OCI-LY1 (cell line): Measurements from ENCODE around the gene TCF23.

Source experiments
- H2AFZ ChIP-seq: fragments of 200-600 bp; sonication (generic), shearing (Covaris generic); 2 replicates; pipeline ENCODE4 v1.6.0; 2014; ENCODE audit warnings: antibody characterized with exemption, mild to moderate bottlenecking, low read length
- H3F3A ChIP-seq: fragments of 200-600 bp; sonication (generic), shearing (Covaris generic); 2 replicates; pipeline ENCODE4 v1.6.0; 2014; ENCODE audit warnings: mild to moderate bottlenecking, antibody characterized with exemption, low read length, moderate library complexity; ENCODE audit not compliant: insufficient read depth
- H3K27ac ChIP-seq: fragments of 200-600 bp; sonication (generic); 2 replicates; pipeline ENCODE4 v1.5.1; 2014; ENCODE audit warnings: low read length, mixed run types, mild to moderate bottlenecking, low read depth; ENCODE audit not compliant: poor library complexity, severe bottlenecking
- H3K27me3 ChIP-seq: fragments of 200-600 bp; sonication (generic); 2 replicates; pipeline ENCODE4 v1.6.0; 2014; ENCODE audit warnings: antibody characterized with exemption, mild to moderate bottlenecking, low read length, moderate library complexity; ENCODE audit not compliant: insufficient read depth
- H3K36me3 ChIP-seq: fragments of 200-600 bp; sonication (generic); 2 replicates; pipeline ENCODE4 v1.6.1; 2014; ENCODE audit warnings: mild to moderate bottlenecking, antibody characterized with exemption, low read length, moderate library complexity, mixed read lengths; ENCODE audit not compliant: insufficient read depth
- H3K4me1 ChIP-seq: fragments of 200-600 bp; sonication (generic); 2 replicates; pipeline ENCODE4 v1.5.1; 2014; ENCODE audit warnings: mild to moderate bottlenecking, low read length, moderate library complexity; ENCODE audit not compliant: insufficient read depth, severe bottlenecking
- H3K4me2 ChIP-seq: fragments of 200-600 bp; sonication (generic), shearing (Covaris generic); 2 replicates; pipeline ENCODE4 v1.6.1; 2014; ENCODE audit warnings: low read length
- H3K4me3 ChIP-seq: fragments of 200-600 bp; sonication (generic); 2 replicates; pipeline ENCODE4 v1.5.1; 2014; ENCODE audit warnings: low read length, low read depth, mild to moderate bottlenecking, mixed read lengths; ENCODE audit not compliant: poor library complexity, severe bottlenecking
- H3K79me2 ChIP-seq: fragments of 200-600 bp; shearing (Covaris generic); 2 replicates; pipeline ENCODE4 v1.6.1; 2016; ENCODE audit warnings: mixed run types, low read length, mixed read lengths; ENCODE audit not compliant: insufficient read depth
- H3K9ac ChIP-seq: fragments of 200-600 bp; sonication (generic), shearing (Covaris generic); 2 replicates; pipeline ENCODE4 v1.6.1; 2014; ENCODE audit warnings: mild to moderate bottlenecking, low read length, mixed read lengths
- H3K9me2 ChIP-seq: fragments of 200-600 bp; sonication (generic), shearing (Covaris generic); 2 replicates; pipeline ENCODE4 v1.6.1; 2014; ENCODE audit warnings: low read depth, mild to moderate bottlenecking, low read length, mixed read lengths
- H3K9me3 ChIP-seq: fragments of 200-600 bp; shearing (Covaris generic); 2 replicates; pipeline ENCODE4 v1.6.1; 2014; ENCODE audit warnings: low read length, mixed read lengths
- H4K20me1 ChIP-seq: fragments of 200-600 bp; sonication (generic), shearing (Covaris generic); 2 replicates; pipeline ENCODE4 v1.6.0; 2016; ENCODE audit warnings: mild to moderate bottlenecking, low read length; ENCODE audit not compliant: insufficient read depth
- EZH2 ChIP-seq: fragments of 200-600 bp; sonication (generic), shearing (Covaris generic); IDR thresholded peaks from 2 replicates; pipeline ENCODE4 v1.8.0; 2017; ENCODE audit warnings: borderline replicate concordance, mixed run types, mild to moderate bottlenecking, antibody characterized with exemption, low read length, moderate library complexity, mixed read lengths
- TF ChIP-seq, protein P1 (sequence below): fragments of 200-600 bp; sonication (generic), shearing (Covaris generic); IDR thresholded peaks from 2 replicates; pipeline ENCODE4 v1.5.1; 2017; ENCODE audit warnings: mild to moderate bottlenecking, antibody characterized with exemption, low read length, moderate library complexity, mixed read lengths

Gene TCF23

DNA sequence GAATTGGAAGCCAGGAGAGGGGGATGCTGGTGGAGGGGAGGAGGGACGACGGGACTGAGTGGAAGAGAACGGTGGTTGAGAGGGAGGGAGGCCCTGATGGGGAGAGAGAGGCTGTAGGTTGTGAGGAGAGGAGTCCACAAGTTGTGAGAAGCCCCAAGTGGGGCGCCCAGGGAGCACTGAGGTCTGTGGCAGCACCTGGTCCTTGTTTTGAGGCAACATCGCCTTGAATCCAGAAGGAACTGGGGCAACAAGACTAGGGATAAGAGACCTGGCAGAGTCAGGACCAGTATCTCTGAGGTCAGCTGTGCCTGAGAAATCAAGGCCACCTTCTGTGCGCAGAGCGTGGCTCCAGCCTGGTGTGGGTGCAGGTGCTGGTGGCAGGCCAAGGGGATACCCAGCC lies 10.7 kb upstream of the TCF23 start:
- no peaks in the 10 kb centered on the region for H3K9me3 ChIP-seq
- H3K36me3 ChIP-seq: no peaks in the 10 kb centered on the region; the same call in 1 of the 2 replicates
- peaks cover 13% of the 10 kb centered on the region; the same call in 1 of the 2 replicates for H3K27me3 ChIP-seq
- peaks cover 14% of the 10 kb centered on the region for H3K4me1 ChIP-seq
- no peak overlapping the region for H3K4me2 ChIP-seq
- no peak overlapping the region for H2AFZ ChIP-seq
- no peaks in the 10 kb centered on the region for H4K20me1 ChIP-seq
- no peaks in the 10 kb centered on the region for H3F3A ChIP-seq
- no peaks in the 10 kb centered on the region for H3K79me2 ChIP-seq
- no peak overlapping the region for H3K9ac ChIP-seq
- H3K9me2 ChIP-seq: no peaks in the 10 kb centered on the region
- H3K27ac ChIP-seq: no peak overlapping the region
- TF ChIP-seq, protein P1, sequence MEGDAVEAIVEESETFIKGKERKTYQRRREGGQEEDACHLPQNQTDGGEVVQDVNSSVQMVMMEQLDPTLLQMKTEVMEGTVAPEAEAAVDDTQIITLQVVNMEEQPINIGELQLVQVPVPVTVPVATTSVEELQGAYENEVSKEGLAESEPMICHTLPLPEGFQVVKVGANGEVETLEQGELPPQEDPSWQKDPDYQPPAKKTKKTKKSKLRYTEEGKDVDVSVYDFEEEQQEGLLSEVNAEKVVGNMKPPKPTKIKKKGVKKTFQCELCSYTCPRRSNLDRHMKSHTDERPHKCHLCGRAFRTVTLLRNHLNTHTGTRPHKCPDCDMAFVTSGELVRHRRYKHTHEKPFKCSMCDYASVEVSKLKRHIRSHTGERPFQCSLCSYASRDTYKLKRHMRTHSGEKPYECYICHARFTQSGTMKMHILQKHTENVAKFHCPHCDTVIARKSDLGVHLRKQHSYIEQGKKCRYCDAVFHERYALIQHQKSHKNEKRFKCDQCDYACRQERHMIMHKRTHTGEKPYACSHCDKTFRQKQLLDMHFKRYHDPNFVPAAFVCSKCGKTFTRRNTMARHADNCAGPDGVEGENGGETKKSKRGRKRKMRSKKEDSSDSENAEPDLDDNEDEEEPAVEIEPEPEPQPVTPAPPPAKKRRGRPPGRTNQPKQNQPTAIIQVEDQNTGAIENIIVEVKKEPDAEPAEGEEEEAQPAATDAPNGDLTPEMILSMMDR: no peak
- TF ChIP-seq EZH2: no peak
- no peak overlapping the region for H3K4me3 ChIP-seq

DNA sequence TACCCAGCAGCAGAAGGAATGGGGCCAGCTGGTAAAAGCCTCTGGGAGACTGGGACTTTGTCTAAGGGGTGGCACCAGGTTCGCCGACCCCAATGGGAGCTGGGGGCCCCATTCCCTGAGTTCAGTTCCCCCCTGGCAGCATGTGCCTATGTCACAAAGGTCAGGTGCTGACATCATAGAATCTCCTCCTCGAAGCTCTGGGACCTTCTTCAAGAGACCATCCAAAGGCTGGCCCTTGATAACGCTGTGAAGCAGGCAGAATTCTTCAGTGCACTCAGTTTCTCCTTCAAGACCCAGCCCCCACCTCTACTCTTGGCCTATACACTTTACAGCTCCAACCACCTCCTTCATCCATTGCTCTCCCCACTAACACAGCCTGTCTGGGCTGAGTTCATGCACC lies 9.5 kb upstream of the TCF23 start, which contains the start of gene PRR30:
Gene PRR30, minus strand, starts transcription at position 101 of the 400 bp plus-strand sequence. CDS start 1,081 bp downstream, outside the sequence.
- H3K4me2 ChIP-seq: no peak within 1 kb of the TSS
- peaks cover 18% of the 10 kb centered on the region for H3K27me3 ChIP-seq
- no peak within 1 kb of the TSS for H3K4me3 ChIP-seq
- H3K4me1 ChIP-seq: peaks cover 8% of the 10 kb centered on the region
- no peak within 1 kb of the TSS for H2AFZ ChIP-seq
- TF ChIP-seq, protein P1: no peak
- no peak for TF ChIP-seq EZH2
- H4K20me1 ChIP-seq: no peaks in the 10 kb centered on the region
- no peaks in the 10 kb centered on the region for H3F3A ChIP-seq
- no peak within 1 kb of the TSS for H3K9ac ChIP-seq
- H3K27ac ChIP-seq: no peak within 1 kb of the TSS
- H3K9me2 ChIP-seq: no peaks in the 10 kb centered on the region
- no peaks in the 10 kb centered on the region for H3K9me3 ChIP-seq
- H3K36me3 ChIP-seq: no peaks in the 10 kb centered on the region; the same call in 1 of the 2 replicates
- H3K79me2 ChIP-seq: no peaks in the 10 kb centered on the region

DNA sequence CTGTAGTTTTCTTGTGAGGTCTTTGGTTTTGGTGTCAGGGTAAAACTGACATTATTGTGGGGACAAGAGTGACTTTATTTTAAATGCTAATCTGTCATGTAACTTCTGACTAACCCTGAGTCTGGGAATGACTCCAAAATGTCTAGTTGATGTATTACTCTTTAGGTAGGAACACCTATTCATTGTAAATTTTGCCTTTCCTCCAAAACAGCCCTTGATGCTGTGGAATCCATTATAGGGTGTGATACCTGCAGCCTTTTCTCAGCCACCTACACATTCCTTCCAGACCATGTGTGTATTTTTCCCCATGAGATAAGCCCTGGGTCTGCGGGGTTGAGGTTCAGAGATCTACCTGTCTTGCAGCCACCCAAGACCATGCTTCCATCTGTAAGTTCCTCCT lies 5.5 kb upstream of the TCF23 start:
- H3K9ac ChIP-seq: no peak overlapping the region

More for the DNA sequence above, 5.5 kb upstream of the TCF23 start:
- no peak overlapping the region for H2AFZ ChIP-seq
- no peak overlapping the region for H3K27ac ChIP-seq
- no peaks in the 10 kb centered on the region for H3K79me2 ChIP-seq
- no peaks in the 10 kb centered on the region for H3K9me3 ChIP-seq
- no peaks in the 10 kb centered on the region for H3K4me1 ChIP-seq
- no peaks in the 10 kb centered on the region for H3F3A ChIP-seq
- TF ChIP-seq, protein P1: no peak
- TF ChIP-seq EZH2: no peak
- H3K27me3 ChIP-seq: peaks cover 18% of the 10 kb centered on the region
- H3K4me3 ChIP-seq: no peak overlapping the region
- H3K36me3 ChIP-seq: no peaks in the 10 kb centered on the region; the same call in 1 of the 2 replicates
- H3K4me2 ChIP-seq: no peak overlapping the region
- no peaks in the 10 kb centered on the region for H4K20me1 ChIP-seq
- H3K9me2 ChIP-seq: no peaks in the 10 kb centered on the region
